H9 (cell line): ENCODE data around the gene SLC39A12. TPM values are rescaled to one million over a fixed set of nuclear protein-coding genes. Genes with fewer than 3 reads are reported as not detected.
"Not testable (repeated sequence)": the region's sequence is repeated elsewhere in the genome, so short reads cannot be mapped to it uniquely, and the experiment has no call there.

Experiments
- DNase-seq: peaks from one replicate; pipeline ENCODE4 v3.0.0-alpha.2; 2017
- H2AFZ ChIP-seq: one replicate; pipeline ENCODE4 v1.6.1; 2013; ENCODE audit warnings: mild to moderate bottlenecking, low read length, control low read depth, moderate library complexity
- H2AK5ac ChIP-seq: 2 replicates; pipeline ENCODE4 v1.6.1; 2013; ENCODE audit warnings: low read length, control low read depth, mixed read lengths; ENCODE audit not compliant: insufficient read length
- H2BK120ac ChIP-seq: one replicate; pipeline ENCODE4 v1.6.1; 2013; ENCODE audit warnings: low read depth, mild to moderate bottlenecking, low read length, control low read depth, inconsistent platforms; ENCODE audit not compliant: poor library complexity, severe bottlenecking
- H2BK12ac ChIP-seq: 2 replicates; pipeline ENCODE4 v1.6.1; 2013; ENCODE audit warnings: low read length, control low read depth, mixed read lengths, low read depth; ENCODE audit not compliant: insufficient read length
- H2BK15ac ChIP-seq: 2 replicates; pipeline ENCODE4 v1.6.1; 2013; ENCODE audit warnings: low read depth, low read length, control low read depth
- H2BK20ac ChIP-seq: one replicate; pipeline ENCODE4 v1.6.1; 2013; ENCODE audit warnings: low read depth, mild to moderate bottlenecking, low read length, control low read depth, inconsistent platforms; ENCODE audit not compliant: poor library complexity, severe bottlenecking
- H2BK5ac ChIP-seq: 2 replicates; pipeline ENCODE4 v1.6.1; 2013; ENCODE audit warnings: low read length, control low read depth, mixed read lengths; ENCODE audit not compliant: insufficient read length
- H3K14ac ChIP-seq: 2 replicates; pipeline ENCODE4 v1.6.1; 2013; ENCODE audit warnings: low read length, control low read depth; ENCODE audit not compliant: insufficient read depth
- H3K18ac ChIP-seq: 2 replicates; pipeline ENCODE4 v1.6.1; 2013; ENCODE audit warnings: low read depth, mild to moderate bottlenecking, mixed read lengths, low read length, control low read depth; ENCODE audit not compliant: insufficient read length
- H3K23ac ChIP-seq: 2 replicates; pipeline ENCODE4 v1.6.1; 2013; ENCODE audit warnings: low read length, control low read depth, mixed read lengths, low read depth; ENCODE audit not compliant: insufficient read length
- H3K23me2 ChIP-seq: 2 replicates; pipeline ENCODE4 v1.6.1; 2013; ENCODE audit warnings: low read depth, mild to moderate bottlenecking, mixed read lengths, low read length, control low read depth; ENCODE audit not compliant: insufficient read length, poor library complexity, severe bottlenecking
- H3K27ac ChIP-seq: 2 replicates; pipeline ENCODE4 v1.5.1; 2013; ENCODE audit warnings: low read length, control low read depth, mixed read lengths, low read depth; ENCODE audit not compliant: insufficient read length
- H3K27me3 ChIP-seq: 2 replicates; pipeline ENCODE4 v1.6.1; 2013; ENCODE audit warnings: low read length, control low read depth, inconsistent platforms; ENCODE audit not compliant: insufficient read depth
- H3K4ac ChIP-seq: 2 replicates; pipeline ENCODE4 v1.6.1; 2013; ENCODE audit warnings: low read depth, mild to moderate bottlenecking, control low read depth, inconsistent platforms, low read length, moderate library complexity
- H3K4me1 ChIP-seq: 2 replicates; pipeline ENCODE4 v1.6.1; 2013; ENCODE audit warnings: low read length, control low read depth, inconsistent platforms; ENCODE audit not compliant: insufficient read depth
- H3K4me2 ChIP-seq: 2 replicates; pipeline ENCODE4 v1.6.1; 2013; ENCODE audit warnings: low read length, control low read depth, mixed read lengths; ENCODE audit not compliant: insufficient read length, insufficient read depth
- H3K56ac ChIP-seq: 2 replicates; pipeline ENCODE4 v1.6.1; 2013; ENCODE audit warnings: low read depth, mild to moderate bottlenecking, mixed read lengths, low read length, control low read depth; ENCODE audit not compliant: insufficient read length
- H3K79me1 ChIP-seq: 2 replicates; pipeline ENCODE4 v1.6.1; 2013; ENCODE audit warnings: low read depth, mild to moderate bottlenecking, moderate library complexity, low read length, control low read depth, inconsistent platforms; ENCODE audit not compliant: insufficient read depth, poor library complexity, severe bottlenecking
- H3K79me2 ChIP-seq: 2 replicates; pipeline ENCODE4 v1.6.1; 2013; ENCODE audit warnings: low read length, control low read depth, inconsistent platforms; ENCODE audit not compliant: insufficient read depth
- H3K9ac ChIP-seq: 2 replicates; pipeline ENCODE4 v1.6.1; 2013; ENCODE audit warnings: low read length, control low read depth, mixed read lengths; ENCODE audit not compliant: insufficient read length; ENCODE audit errors: extremely low read depth
- H3K9me3 ChIP-seq: one replicate; pipeline ENCODE4 v1.6.1; 2013; ENCODE audit warnings: low read depth, low read length, inconsistent platforms; ENCODE audit not compliant: control insufficient read depth
- H3T11ph ChIP-seq: one replicate; pipeline ENCODE4 v1.6.1; 2013; ENCODE audit warnings: mild to moderate bottlenecking, low read length, control low read depth, inconsistent platforms
- H4K20me1 ChIP-seq: one replicate; pipeline ENCODE4 v1.6.1; 2013; ENCODE audit not compliant: control insufficient read depth, insufficient read length, insufficient read depth
- H4K5ac ChIP-seq: 2 replicates; pipeline ENCODE4 v1.6.1; 2013; ENCODE audit warnings: low read depth, mild to moderate bottlenecking, mixed read lengths, low read length, control low read depth; ENCODE audit not compliant: insufficient read length
- H4K8ac ChIP-seq: replicated peaks from 2 replicates; pipeline ENCODE4 v1.6.1; 2013; ENCODE audit warnings: low read length, control low read depth, mixed read lengths, low read depth; ENCODE audit not compliant: insufficient read length
- H4K91ac ChIP-seq: 2 replicates; pipeline ENCODE4 v1.6.1; 2013; ENCODE audit warnings: low read depth, mild to moderate bottlenecking, moderate library complexity, mixed read lengths, low read length, control low read depth; ENCODE audit not compliant: insufficient read length
- H3K27ac Mint-ChIP-seq, 3 experiments: 2 replicates in 2 of 3; 3 replicates in 1 of 3; pipeline ENCODE4 v1.8.0; 2020 to 2021; ENCODE audit warnings: mixed read lengths in 3 of 3, mild to moderate bottlenecking in 1 of 3, moderate library complexity in 1 of 3
- H3K27me3 Mint-ChIP-seq: 2 replicates; pipeline ENCODE4 v1.8.0; 2021; ENCODE audit warnings: low read depth, mild to moderate bottlenecking, moderate library complexity, mixed read lengths
- H3K36me3 Mint-ChIP-seq, 3 experiments: 2 replicates in 2 of 3; 3 replicates in 1 of 3; pipeline ENCODE4 v1.8.0; 2020 to 2021; ENCODE audit warnings: low read depth in 3 of 3, mixed read lengths in 3 of 3; ENCODE audit not compliant: insufficient read depth in 1 of 3
- H3K4me1 Mint-ChIP-seq, 2 experiments: 2 replicates each; pipeline ENCODE4 v1.8.0; 2020; ENCODE audit warnings: mixed read lengths in 2 of 2
- H3K4me3 Mint-ChIP-seq, 2 experiments: 2 replicates in 1 of 2; 3 replicates in 1 of 2; pipeline ENCODE4 v1.8.0; 2020 to 2021; ENCODE audit warnings: mild to moderate bottlenecking in 2 of 2, mixed read lengths in 2 of 2, moderate library complexity in 1 of 2
- H3K9me3 Mint-ChIP-seq, 2 experiments: 2 replicates in 1 of 2; 3 replicates in 1 of 2; pipeline ENCODE4 v1.8.0; 2020; ENCODE audit warnings: mild to moderate bottlenecking in 2 of 2, mixed read lengths in 2 of 2, moderate library complexity in 1 of 2
- WGBS: extraction: QIAGEN DNeasy Blood & Tissue Kit; methylation state at CpG from one replicate; pipeline ENCODE4 v1.1.7; 2013; ENCODE audit warnings: missing lambda C conversion rate, low lambda C conversion rate, mixed read lengths; ENCODE audit not compliant: insufficient read length; ENCODE audit errors: extremely low coverage; 5-methylcytosine and 5-hydroxymethylcytosine counted together
- total RNA-seq: library from RNA; stranded (reverse); gene quantifications from 2 replicates; pipeline ENCODE4 v1.2.1, GENCODE V29; 2021
- TF ChIP-seq, protein P1 (sequence below): fragments of 200-600 bp; sonication (generic); conservative IDR thresholded peaks from 3 replicates; pipeline ENCODE4 v1.8.0; 2021; ENCODE audit warnings: antibody characterized with exemption, mild to moderate bottlenecking

SLC39A12 gene
- total RNA-seq, 1 experiment from 2014 or later: not detected

DNA sequence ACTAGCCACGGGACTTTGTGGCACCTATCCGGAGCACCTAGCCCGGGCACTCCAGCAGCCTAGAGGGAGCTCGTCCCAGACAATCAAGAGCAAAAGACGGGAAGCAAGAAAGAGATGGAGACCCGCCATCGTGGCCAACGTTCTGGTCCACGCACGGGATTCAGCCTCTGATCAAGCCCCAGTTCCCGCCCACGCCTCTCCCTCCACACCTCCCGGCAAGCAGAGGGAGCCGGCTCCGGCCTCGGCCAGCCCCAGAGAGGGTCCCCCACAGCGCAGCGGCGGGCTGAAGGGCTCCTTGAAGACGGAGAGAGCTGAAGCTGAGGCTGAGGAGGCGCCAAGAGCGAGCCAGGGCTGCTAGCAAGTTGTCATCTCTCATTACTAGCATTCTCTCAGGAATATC, 992 bp upstream of the SLC39A12 start:
- no peak for DNase-seq
- Histone ChIP-seq H3K9me3 (no peaks in the 10 kb centered on the region), H3K23ac (no peak overlapping the region), H2AFZ (no peak overlapping the region), H3K27me3 (no peaks in the 10 kb centered on the region), H3K18ac (no peak overlapping the region), H2AK5ac (no peak overlapping the region), H3K9ac (no peak overlapping the region), H3T11ph (no peak overlapping the region), H2BK12ac (no peak overlapping the region), H3K79me2 (no peaks in the 10 kb centered on the region), H4K8ac (no peak overlapping the region), H3K4me2 (no peak overlapping the region), H3K4ac (no peak overlapping the region), H4K20me1 (no peaks in the 10 kb centered on the region), H3K79me1 (no peaks in the 10 kb centered on the region), H2BK120ac (no peak overlapping the region), H3K56ac (no peak overlapping the region), H3K23me2 (no peaks in the 10 kb centered on the region), H2BK20ac (no peak overlapping the region), H3K4me1 (no peaks in the 10 kb centered on the region), H3K27ac (no peak overlapping the region), H2BK5ac (no peak overlapping the region), H4K5ac (no peak overlapping the region), H3K14ac (no peak overlapping the region), H2BK15ac (no peak overlapping the region), H4K91ac (no peak overlapping the region)
- H3K36me3 Mint-ChIP-seq: peaks cover 0 to 4% (median 0%) of the 10 kb centered on the region in 3 experiments; a peak in 1 of 7 replicates
- no peak overlapping the region for H3K27ac Mint-ChIP-seq
- H3K27me3 Mint-ChIP-seq: no peaks in the 10 kb centered on the region; the same call in 1 of the 2 replicates
- TF ChIP-seq, protein P1, sequence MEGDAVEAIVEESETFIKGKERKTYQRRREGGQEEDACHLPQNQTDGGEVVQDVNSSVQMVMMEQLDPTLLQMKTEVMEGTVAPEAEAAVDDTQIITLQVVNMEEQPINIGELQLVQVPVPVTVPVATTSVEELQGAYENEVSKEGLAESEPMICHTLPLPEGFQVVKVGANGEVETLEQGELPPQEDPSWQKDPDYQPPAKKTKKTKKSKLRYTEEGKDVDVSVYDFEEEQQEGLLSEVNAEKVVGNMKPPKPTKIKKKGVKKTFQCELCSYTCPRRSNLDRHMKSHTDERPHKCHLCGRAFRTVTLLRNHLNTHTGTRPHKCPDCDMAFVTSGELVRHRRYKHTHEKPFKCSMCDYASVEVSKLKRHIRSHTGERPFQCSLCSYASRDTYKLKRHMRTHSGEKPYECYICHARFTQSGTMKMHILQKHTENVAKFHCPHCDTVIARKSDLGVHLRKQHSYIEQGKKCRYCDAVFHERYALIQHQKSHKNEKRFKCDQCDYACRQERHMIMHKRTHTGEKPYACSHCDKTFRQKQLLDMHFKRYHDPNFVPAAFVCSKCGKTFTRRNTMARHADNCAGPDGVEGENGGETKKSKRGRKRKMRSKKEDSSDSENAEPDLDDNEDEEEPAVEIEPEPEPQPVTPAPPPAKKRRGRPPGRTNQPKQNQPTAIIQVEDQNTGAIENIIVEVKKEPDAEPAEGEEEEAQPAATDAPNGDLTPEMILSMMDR: no peak
- H3K4me1 Mint-ChIP-seq: peaks cover 0 to 4% of the 10 kb centered on the region in 2 experiments; a peak in 2 of 4 replicates
- no CpG with 5 or more reads among the region's 22 CpGs for WGBS
- 0 out of 5 replicates have a peak, but pooled peaks cover 0 to 3% of the 10 kb centered on the region in 2 experiments for H3K9me3 Mint-ChIP-seq
- no peak overlapping the region for H3K4me3 Mint-ChIP-seq

DNA sequence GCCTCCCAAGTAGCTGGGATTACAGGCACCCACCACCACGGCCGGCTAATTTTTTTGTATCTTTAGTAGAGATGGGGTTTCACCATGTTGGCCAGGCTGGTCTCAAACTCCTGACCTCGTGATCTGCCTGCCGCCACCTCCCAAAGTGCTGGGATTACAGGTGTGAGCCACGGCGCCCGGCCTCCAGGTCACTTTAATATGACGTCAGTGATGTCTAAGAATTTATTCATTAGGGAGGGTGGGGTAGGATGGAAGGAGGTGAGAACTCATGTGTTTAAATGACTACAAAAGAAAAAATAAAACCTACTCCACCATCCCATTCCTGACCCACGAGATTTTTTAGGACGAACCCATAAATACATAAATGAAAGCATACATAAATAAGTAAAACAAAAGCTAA, 2.7 kb downstream of the SLC39A12 start:
- H4K8ac ChIP-seq, H2BK15ac ChIP-seq, H3K27ac Mint-ChIP-seq, H3K79me2 ChIP-seq, H3K27ac ChIP-seq, H2BK5ac ChIP-seq, H3K9ac ChIP-seq, H3K79me1 ChIP-seq, H4K5ac ChIP-seq, H4K20me1 ChIP-seq, H3K56ac ChIP-seq, H3K4me1 ChIP-seq, H3K18ac ChIP-seq, H3K4me1 Mint-ChIP-seq, H2AK5ac ChIP-seq, H2BK12ac ChIP-seq, H3K9me3 Mint-ChIP-seq, H3K4me2 ChIP-seq, H3K23ac ChIP-seq, H3K27me3 ChIP-seq, H4K91ac ChIP-seq, H2BK20ac ChIP-seq, H3K23me2 ChIP-seq, H3K4me3 Mint-ChIP-seq, H2BK120ac ChIP-seq, H3K4ac ChIP-seq, H3K14ac ChIP-seq, H3T11ph ChIP-seq, H3K27me3 Mint-ChIP-seq, DNase-seq, H3K9me3 ChIP-seq, H2AFZ ChIP-seq, H3K36me3 Mint-ChIP-seq: not testable (repeated sequence)
- no CpG with 5 or more reads among the region's 10 CpGs for WGBS
